ENCODE measurements around the gene GSTA2. TPM values are rescaled to one million over a fixed set of nuclear protein-coding genes. Genes with fewer than 3 reads are reported as not detected.

GSTA2 gene
- total RNA-seq, 1 donor from 2014 or later: not detected

GRCh38 chr6:52741872-52742271 is 21.4 kb downstream of the GSTA2 start:
- H3K36me3 Mint-ChIP-seq: no peaks in the 10 kb centered on the region
- H3K27me3 Mint-ChIP-seq (ENCODE audit: low read depth): no peaks in the 10 kb centered on the region
- H3K27ac Mint-ChIP-seq: no peak overlapping the region
- no peaks in the 10 kb centered on the region for H3K4me1 Mint-ChIP-seq
- no peak for TF ChIP-seq CTCF (IDR thresholded peaks at IDR 0.05; ENCODE audit: unreplicated experiment)
- H3K9me3 Mint-ChIP-seq: peaks cover 13% of the 10 kb centered on the region
- H3K4me3 Mint-ChIP-seq: no peak overlapping the region
- no peak for DNase-seq (ENCODE audit: low spot score in 2 of 2, unreplicated experiment in 2 of 2)

- TF ChIP-seq CTCF (IDR thresholded peaks at IDR 0.05; ENCODE audit: unreplicated experiment): no peak
- DNase-seq (ENCODE audit: low spot score in 2 of 2, unreplicated experiment in 2 of 2): no peak
- no peaks in the 10 kb centered on the region for H3K27me3 Mint-ChIP-seq (ENCODE audit: low read depth)
- H3K36me3 Mint-ChIP-seq: no peaks in the 10 kb centered on the region
- H3K9me3 Mint-ChIP-seq: peaks cover 13% of the 10 kb centered on the region
- no peak overlapping the region for H3K4me3 Mint-ChIP-seq
- no peaks in the 10 kb centered on the region for H3K4me1 Mint-ChIP-seq
- H3K27ac Mint-ChIP-seq: no peak overlapping the region
These were observed 23.6 kb downstream of the GSTA2 start for GRCh38 chr6:52739627-52740026.

- Mint-ChIP-seq H3K36me3 (no peaks in the 10 kb centered on the region), H3K9me3 (peaks cover 13% of the 10 kb centered on the region)
- TF ChIP-seq CTCF (IDR thresholded peaks at IDR 0.05; ENCODE audit: unreplicated experiment): no peak
These were observed 24.1 kb downstream of the GSTA2 start for GRCh38 chr6:52739134-52739533.

GRCh38 chr6:52736145-52736544 is 27.1 kb downstream of the GSTA2 start:
- Mint-ChIP-seq H3K27me3 (ENCODE audit: low read depth) (no peaks in the 10 kb centered on the region), H3K4me3 (no peak overlapping the region), H3K9me3 (peaks cover 13% of the 10 kb centered on the region), H3K4me1 (no peaks in the 10 kb centered on the region), H3K27ac (no peak overlapping the region), H3K36me3 (no peaks in the 10 kb centered on the region)
- DNase-seq (ENCODE audit: low spot score in 2 of 2, unreplicated experiment in 2 of 2): no peak
- no peak for TF ChIP-seq CTCF (IDR thresholded peaks at IDR 0.05; ENCODE audit: unreplicated experiment)

More at GRCh38 chr6:52739134-52739533, 24.1 kb downstream of the GSTA2 start:
- H3K4me3 Mint-ChIP-seq: no peak overlapping the region
- no peaks in the 10 kb centered on the region for H3K4me1 Mint-ChIP-seq
- no peak for DNase-seq (ENCODE audit: low spot score in 2 of 2, unreplicated experiment in 2 of 2)
- H3K27ac Mint-ChIP-seq: no peak overlapping the region
- no peaks in the 10 kb centered on the region for H3K27me3 Mint-ChIP-seq (ENCODE audit: low read depth)

- Mint-ChIP-seq H3K9me3 (peaks cover 6% of the 10 kb centered on the region), H3K27ac (no peak overlapping the region), H3K4me1 (no peaks in the 10 kb centered on the region), H3K4me3 (no peak overlapping the region), H3K36me3 (no peaks in the 10 kb centered on the region), H3K27me3 (ENCODE audit: low read depth) (no peaks in the 10 kb centered on the region)
- no peak for TF ChIP-seq CTCF (IDR thresholded peaks at IDR 0.05; ENCODE audit: unreplicated experiment)
- no peak for DNase-seq (ENCODE audit: low spot score in 2 of 2, unreplicated experiment in 2 of 2)
These were observed 28.2 kb downstream of the GSTA2 start for GRCh38 chr6:52735071-52735470.

- TF ChIP-seq CTCF (IDR thresholded peaks at IDR 0.05; ENCODE audit: unreplicated experiment): no peak
- Mint-ChIP-seq H3K36me3 (no peaks in the 10 kb centered on the region), H3K27ac (no peak overlapping the region), H3K4me3 (no peak overlapping the region), H3K4me1 (no peaks in the 10 kb centered on the region), H3K27me3 (ENCODE audit: low read depth) (no peaks in the 10 kb centered on the region), H3K9me3 (no peaks in the 10 kb centered on the region)
- DNase-seq (ENCODE audit: low spot score in 2 of 2, unreplicated experiment in 2 of 2): no peak
These were observed 29.2 kb downstream of the GSTA2 start for GRCh38 chr6:52734072-52734471.

Data from mesothelial cell of epicardium (in vitro differentiated cells).